HUES64 (cell line): ENCODE results near the gene HIBCH.
"Not testable (repeated sequence)": the region's sequence is repeated elsewhere in the genome, so short reads cannot be mapped to it uniquely, and the experiment has no call there.

ENCODE experiments used
- H3K27ac ChIP-seq: 2 replicates; pipeline ENCODE4 v1.7.0; 2013; ENCODE audit warnings: low read depth, low read length, inconsistent platforms
- H3K27me3 ChIP-seq: 2 replicates; pipeline ENCODE4 v1.6.1; 2013; ENCODE audit warnings: mild to moderate bottlenecking, low read length; ENCODE audit not compliant: insufficient read depth
- H3K36me3 ChIP-seq: 2 replicates; pipeline ENCODE4 v1.6.1; 2013; ENCODE audit warnings: mild to moderate bottlenecking, low read length; ENCODE audit not compliant: insufficient read depth
- H3K4me1 ChIP-seq: 2 replicates; pipeline ENCODE4 v1.6.1; 2013; ENCODE audit warnings: mild to moderate bottlenecking, low read length, moderate library complexity; ENCODE audit not compliant: insufficient read depth
- H3K4me3 ChIP-seq: 2 replicates; pipeline ENCODE4 v1.5.1; 2013; ENCODE audit warnings: mild to moderate bottlenecking, low read length, moderate library complexity
- H3K9ac ChIP-seq: 2 replicates; pipeline ENCODE4 v1.6.1; 2013; ENCODE audit warnings: mild to moderate bottlenecking, low read depth, low read length
- H3K9me3 ChIP-seq: 2 replicates; pipeline ENCODE4 v1.6.1; 2013; ENCODE audit warnings: low read depth, low read length; ENCODE audit not compliant: insufficient read depth
- WGBS: fragments of 150-250, 120-280 bp; methylation state at CpG from one replicate; pipeline ENCODE4 v1.1.7; 2013; ENCODE audit warnings: missing lambda C conversion rate; 5-methylcytosine and 5-hydroxymethylcytosine counted together

HIBCH gene

GRCh38 chr2:190270298-190270697, 49.3 kb downstream of the HIBCH start:
- Histone ChIP-seq H3K4me3 (no peak overlapping the region), H3K4me1 (no peaks in the 10 kb centered on the region), H3K27ac (no peak overlapping the region), H3K36me3 (peaks cover 4% of the 10 kb centered on the region; the same call in 1 of the 2 replicates), H3K27me3 (no peaks in the 10 kb centered on the region), H3K9ac (no peak overlapping the region), H3K9me3 (peaks cover under 1% of the 10 kb centered on the region; the same call in 1 of the 2 replicates)
- WGBS = 84% methylated on average over 2 of the region's 3 CpGs

GRCh38 chr2:190269699-190270098, 49.9 kb downstream of the HIBCH start:
- H3K9me3 ChIP-seq, H3K4me1 ChIP-seq, H3K9ac ChIP-seq, H3K27ac ChIP-seq, H3K27me3 ChIP-seq, H3K36me3 ChIP-seq, H3K4me3 ChIP-seq: not testable (repeated sequence)
- 98% methylated on average over 3 of the region's 3 CpGs for WGBS

- Histone ChIP-seq H3K9me3 (peaks cover 3% of the 10 kb centered on the region; the same call in 1 of the 2 replicates), H3K9ac (no peak overlapping the region), H3K4me3 (no peak overlapping the region), H3K36me3 (0 out of 2 replicates have a peak, but pooled peaks cover 4% of the 10 kb centered on the region), H3K4me1 (no peaks in the 10 kb centered on the region), H3K27ac (no peak overlapping the region), H3K27me3 (no peaks in the 10 kb centered on the region)
- WGBS = 95% methylated on average over 4 of the region's 4 CpGs
Observed at GRCh38 chr2:190267302-190267701, 52.3 kb downstream of the HIBCH start.

- Histone ChIP-seq H3K4me3 (no peak overlapping the region), H3K27ac (no peak overlapping the region), H3K9me3 (peaks cover 3% of the 10 kb centered on the region; the same call in 1 of the 2 replicates), H3K4me1 (no peaks in the 10 kb centered on the region), H3K27me3 (no peaks in the 10 kb centered on the region), H3K36me3 (0 out of 2 replicates have a peak, but pooled peaks cover 4% of the 10 kb centered on the region), H3K9ac (no peak overlapping the region)
- 98% methylated on average over 9 of the region's 9 CpGs for WGBS
Observed at GRCh38 chr2:190266314-190266713, 53.3 kb downstream of the HIBCH start.

- Histone ChIP-seq H3K36me3 (peaks cover 31% of the 10 kb centered on the region), H3K4me3 (no peak overlapping the region), H3K4me1 (no peaks in the 10 kb centered on the region), H3K27me3 (no peaks in the 10 kb centered on the region), H3K9me3 (peaks cover 3% of the 10 kb centered on the region; the same call in 1 of the 2 replicates), H3K27ac (no peak overlapping the region), H3K9ac (no peak overlapping the region)
- 98% methylated on average over 2 of the region's 2 CpGs for WGBS
Observed at GRCh38 chr2:190261851-190262250, 57.8 kb downstream of the HIBCH start.

- 94% methylated on average over 3 of the region's 3 CpGs for WGBS
- Histone ChIP-seq H3K27ac (no peak overlapping the region), H3K4me3 (no peak overlapping the region), H3K9me3 (no peaks in the 10 kb centered on the region), H3K9ac (no peak overlapping the region), H3K36me3 (peaks cover 47% of the 10 kb centered on the region), H3K4me1 (no peaks in the 10 kb centered on the region), H3K27me3 (no peaks in the 10 kb centered on the region)
Observed at GRCh38 chr2:190256087-190256486, 63.5 kb downstream of the HIBCH start.

GRCh38 chr2:190255676-190256075, 64.0 kb downstream of the HIBCH start:
- no peaks in the 10 kb centered on the region for H3K4me1 ChIP-seq
- no peak overlapping the region for H3K27ac ChIP-seq
- 93% methylated on average over 3 of the region's 3 CpGs for WGBS
- H3K27me3 ChIP-seq = no peaks in the 10 kb centered on the region
- H3K9ac ChIP-seq = no peak overlapping the region
- H3K36me3 ChIP-seq = peaks cover 49% of the 10 kb centered on the region
- no peaks in the 10 kb centered on the region for H3K9me3 ChIP-seq
- no peak overlapping the region for H3K4me3 ChIP-seq

GRCh38 chr2:190254063-190254850, 65.4 kb downstream of the HIBCH start:
- 86% methylated on average over 3 of the region's 3 CpGs for WGBS
- H3K4me1 ChIP-seq = no peaks in the 10 kb centered on the region

GRCh38 chr2:190250421-190250820, 69.2 kb downstream of the HIBCH start:
- 98% methylated on average over 2 of the region's 2 CpGs for WGBS

More at GRCh38 chr2:190254063-190254850, 65.4 kb downstream of the HIBCH start:
- no peaks in the 10 kb centered on the region for H3K9me3 ChIP-seq
- H3K9ac ChIP-seq = no peak overlapping the region
- H3K27ac ChIP-seq = no peak overlapping the region
- H3K36me3 ChIP-seq = peaks cover 52% of the 10 kb centered on the region
- no peaks in the 10 kb centered on the region for H3K27me3 ChIP-seq
- no peak overlapping the region for H3K4me3 ChIP-seq

GRCh38 chr2:190235551-190236075, 84.0 kb downstream of the HIBCH start:
- H3K9ac ChIP-seq = no peak overlapping the region
- H3K27ac ChIP-seq = no peak overlapping the region
- H3K4me3 ChIP-seq = no peak overlapping the region
- H3K4me1 ChIP-seq = no peaks in the 10 kb centered on the region
- 81% methylated on average over 2 of the region's 2 CpGs for WGBS
- H3K27me3 ChIP-seq = no peaks in the 10 kb centered on the region
- peaks cover 3% of the 10 kb centered on the region for H3K36me3 ChIP-seq
- no peaks in the 10 kb centered on the region for H3K9me3 ChIP-seq

More at GRCh38 chr2:190250421-190250820, 69.2 kb downstream of the HIBCH start:
- H3K27me3 ChIP-seq = no peaks in the 10 kb centered on the region
- H3K36me3 ChIP-seq = peaks cover 36% of the 10 kb centered on the region
- no peak overlapping the region for H3K9ac ChIP-seq
- H3K4me3 ChIP-seq = no peak overlapping the region
- no peaks in the 10 kb centered on the region for H3K4me1 ChIP-seq
- no peaks in the 10 kb centered on the region for H3K9me3 ChIP-seq
- H3K27ac ChIP-seq = no peak overlapping the region

- H3K36me3 ChIP-seq = peaks cover 3% of the 10 kb centered on the region
- H3K27me3 ChIP-seq = no peaks in the 10 kb centered on the region
- H3K9me3 ChIP-seq = no peaks in the 10 kb centered on the region
- H3K4me1 ChIP-seq = no peaks in the 10 kb centered on the region
- 94% methylated on average over 4 of the region's 4 CpGs for WGBS
- no peak overlapping the region for H3K4me3 ChIP-seq
- no peak overlapping the region for H3K9ac ChIP-seq
- no peak overlapping the region for H3K27ac ChIP-seq
Observed at GRCh38 chr2:190235101-190235500, 84.5 kb downstream of the HIBCH start.
